NCI-H460 (cell line): ENCODE measurements around the gene DTNB. TPM values are rescaled to one million over a fixed set of nuclear protein-coding genes. Genes with fewer than 3 reads are reported as not detected.
"Not testable (repeated sequence)": the region's sequence is repeated elsewhere in the genome, so short reads cannot be mapped to it uniquely, and the experiment has no call there.

Experiments
- DNase-seq: peaks from one replicate; pipeline ENCODE4 v3.0.0-alpha.2; 2016; ENCODE audit warnings: low read depth; ENCODE audit errors: extremely low read depth
- total RNA-seq: library from RNA; depleted of rRNA; stranded (reverse); fragments of >200 nt; shearing (Covaris generic); gene quantifications from 2 replicates; pipeline ENCODE4 v1.2.3, GENCODE V29; 2014

Gene DTNB
- total RNA-seq, 1 experiment from 2014 or later: 10.7 TPM

DNA sequence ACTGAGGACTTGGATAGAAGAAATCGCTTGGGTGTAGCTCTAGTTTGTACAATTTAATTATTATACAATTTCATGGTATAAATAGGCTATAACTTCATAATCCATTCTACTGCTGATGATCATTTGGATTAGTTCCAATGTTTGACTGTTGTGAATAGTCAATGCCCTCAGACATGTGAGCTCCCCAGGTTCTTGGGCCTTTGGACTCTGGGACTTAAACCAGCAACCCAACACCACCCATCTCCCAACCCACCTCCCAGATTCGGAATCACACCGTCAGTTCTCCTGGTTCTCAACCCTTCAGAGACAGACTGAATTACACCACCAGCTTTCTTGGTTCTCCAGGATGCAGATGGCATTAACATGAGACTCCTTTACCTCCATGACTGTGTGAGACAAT is 247.1 kb downstream of the DTNB start:
- DNase-seq: no peak

DNA sequence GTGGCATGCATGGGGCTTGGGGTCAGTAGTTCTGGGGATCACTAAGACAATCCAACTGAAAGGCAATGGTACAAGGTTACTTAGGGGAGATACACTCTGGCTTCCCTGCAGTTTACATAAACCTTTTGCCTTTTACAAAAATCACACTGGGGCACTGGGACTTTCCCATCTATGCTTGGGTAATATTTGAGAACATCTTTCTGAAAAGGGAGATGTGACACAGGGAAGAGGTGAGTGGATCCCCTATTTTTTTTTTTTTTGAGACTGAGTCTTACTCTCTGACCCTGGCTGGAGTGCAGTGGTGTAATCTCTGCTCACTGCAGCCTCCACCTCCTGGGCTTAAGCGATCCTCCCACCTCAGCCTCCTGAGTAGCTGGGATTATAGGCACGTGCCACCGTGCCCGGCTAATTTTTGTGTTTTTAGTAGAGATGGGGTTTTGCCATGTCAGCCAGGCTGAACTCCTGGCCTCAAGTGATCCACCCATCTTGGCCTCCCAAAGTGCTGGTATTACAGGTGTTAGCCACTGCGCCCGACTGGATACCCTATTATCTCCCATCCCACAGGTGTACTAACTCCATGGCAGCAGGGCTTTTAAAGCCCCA is 248.8 kb downstream of the DTNB start:
- no peak for DNase-seq

DNA sequence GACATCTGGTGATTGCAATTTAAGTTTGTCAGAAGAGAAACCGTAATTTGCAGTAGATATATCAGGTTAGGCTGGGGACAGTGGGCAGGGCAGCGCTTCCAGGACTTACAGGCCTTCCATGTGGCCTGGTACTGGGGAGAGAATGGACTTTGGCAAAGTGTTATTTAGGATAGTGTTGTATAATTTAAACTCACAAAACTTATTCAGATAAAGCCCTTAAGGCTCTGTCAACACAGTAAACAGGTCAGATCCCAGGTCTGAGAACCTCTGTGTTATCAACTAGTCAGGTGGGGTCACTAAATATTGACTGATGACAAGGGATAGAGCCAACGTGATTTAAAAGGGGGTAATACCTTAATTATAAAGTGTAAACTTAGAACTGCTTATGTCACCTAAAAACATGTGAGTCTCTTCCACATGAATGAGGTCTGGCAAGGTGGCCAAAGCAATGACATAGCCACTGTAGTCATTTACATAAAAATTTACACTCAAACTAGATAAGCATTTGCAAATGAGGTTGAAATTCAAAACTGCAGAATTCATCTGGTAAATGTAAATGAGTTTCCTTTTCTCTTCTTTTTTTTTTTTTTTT is 251.5 kb downstream of the DTNB start:
- DNase-seq: no peak

DNA sequence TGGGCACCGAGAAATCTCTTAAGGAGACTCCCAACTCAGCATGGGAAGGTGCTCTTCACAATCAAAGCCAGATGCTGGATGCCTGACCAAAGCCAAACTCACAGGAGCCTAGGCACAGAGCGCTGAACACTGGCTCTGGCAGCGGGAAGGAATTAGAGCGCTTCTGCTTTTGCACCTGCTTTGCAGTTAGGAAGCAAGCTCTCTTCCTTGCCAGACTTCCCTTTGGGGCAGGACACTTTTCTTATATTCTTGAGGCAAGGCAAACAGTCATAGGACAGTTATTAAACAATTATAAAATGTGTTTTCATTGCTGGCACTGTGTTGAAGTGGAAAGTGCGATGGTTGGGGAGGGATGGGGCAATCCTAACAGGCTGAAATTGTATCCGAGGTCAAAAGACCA is 252.1 kb downstream of the DTNB start:
- no peak for DNase-seq

DNA sequence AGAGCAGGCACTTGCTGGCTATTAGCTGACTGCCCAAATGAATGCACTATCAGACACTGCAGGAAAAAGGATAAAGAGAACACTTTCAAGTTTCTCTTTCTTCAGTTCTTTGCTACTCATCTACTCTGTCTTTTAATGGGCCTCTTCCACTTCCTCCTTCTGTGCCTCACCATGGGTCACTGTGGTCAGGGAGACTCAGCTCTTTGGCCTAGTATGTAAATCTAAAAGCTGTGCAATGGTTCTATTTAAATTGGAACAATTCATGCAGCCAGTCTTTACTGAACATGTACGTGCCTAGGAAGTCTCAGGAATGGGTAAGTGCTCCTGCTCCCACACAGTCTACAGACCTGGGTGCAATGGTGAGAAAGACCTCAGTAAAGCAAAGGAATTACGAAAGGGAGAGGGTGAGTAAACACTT is 252.5 kb downstream of the DTNB start:
- no peak for DNase-seq

DNA sequence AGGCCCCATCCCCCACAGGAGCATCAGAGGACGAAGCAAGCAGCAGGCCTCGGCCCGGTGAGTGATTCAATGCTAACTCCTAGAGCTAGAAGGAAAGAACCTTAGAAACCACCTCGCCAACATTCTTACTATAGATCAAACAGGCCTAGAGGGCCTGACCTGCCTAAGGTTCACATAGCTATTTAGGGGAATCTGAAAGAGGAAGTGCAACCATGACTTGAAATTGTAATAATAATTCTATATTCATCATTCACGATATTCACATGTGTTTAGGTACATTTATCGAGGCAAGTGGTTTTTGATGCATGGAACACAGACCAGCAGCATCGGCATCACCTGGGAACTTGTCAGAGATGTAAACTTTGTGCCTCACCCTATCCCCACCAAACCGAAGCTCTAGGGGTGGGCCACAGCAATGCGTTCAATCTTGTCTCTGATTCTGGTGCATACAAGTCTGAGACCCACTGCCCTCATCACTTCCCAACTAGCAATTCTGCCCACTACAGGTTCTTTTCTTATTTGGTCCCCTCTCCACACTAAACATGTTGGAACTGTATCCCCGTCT is 253.6 kb downstream of the DTNB start:
- no peak for DNase-seq

DNA sequence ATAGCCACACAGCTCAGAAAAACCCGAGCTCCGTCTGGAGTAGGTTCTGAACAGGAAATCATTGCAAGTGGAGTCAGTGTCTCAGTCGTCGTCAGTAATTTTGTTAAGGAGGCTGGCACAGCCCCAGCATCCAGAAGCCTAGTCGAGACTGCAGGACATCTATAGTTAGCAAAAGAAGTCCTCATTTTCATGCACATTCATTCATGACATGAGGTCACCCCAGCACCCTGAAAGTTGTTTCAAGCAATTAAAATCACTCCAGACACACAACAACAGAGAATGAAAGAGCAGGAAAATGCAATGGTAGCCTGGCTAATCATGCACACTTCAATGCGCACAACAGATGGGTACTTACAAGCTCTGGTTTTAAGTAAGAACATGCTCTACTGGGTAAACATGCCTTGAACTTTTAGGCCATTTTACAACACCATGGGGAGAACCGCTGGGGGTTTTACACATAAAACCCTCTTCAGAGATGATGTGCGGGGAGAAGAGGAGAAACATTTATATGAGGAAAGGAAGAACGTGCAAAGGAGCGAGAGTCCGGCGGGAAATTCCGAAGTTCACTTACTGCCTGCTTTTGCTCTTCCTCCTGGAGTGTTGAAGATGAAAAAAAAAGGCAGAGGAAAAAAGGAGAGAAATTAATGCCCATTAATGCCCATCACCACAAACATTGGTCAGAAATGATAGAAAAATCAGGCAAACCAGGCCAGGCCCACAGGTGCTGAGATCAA is 254.3 kb downstream of the DTNB start:
- no peak for DNase-seq

DNA sequence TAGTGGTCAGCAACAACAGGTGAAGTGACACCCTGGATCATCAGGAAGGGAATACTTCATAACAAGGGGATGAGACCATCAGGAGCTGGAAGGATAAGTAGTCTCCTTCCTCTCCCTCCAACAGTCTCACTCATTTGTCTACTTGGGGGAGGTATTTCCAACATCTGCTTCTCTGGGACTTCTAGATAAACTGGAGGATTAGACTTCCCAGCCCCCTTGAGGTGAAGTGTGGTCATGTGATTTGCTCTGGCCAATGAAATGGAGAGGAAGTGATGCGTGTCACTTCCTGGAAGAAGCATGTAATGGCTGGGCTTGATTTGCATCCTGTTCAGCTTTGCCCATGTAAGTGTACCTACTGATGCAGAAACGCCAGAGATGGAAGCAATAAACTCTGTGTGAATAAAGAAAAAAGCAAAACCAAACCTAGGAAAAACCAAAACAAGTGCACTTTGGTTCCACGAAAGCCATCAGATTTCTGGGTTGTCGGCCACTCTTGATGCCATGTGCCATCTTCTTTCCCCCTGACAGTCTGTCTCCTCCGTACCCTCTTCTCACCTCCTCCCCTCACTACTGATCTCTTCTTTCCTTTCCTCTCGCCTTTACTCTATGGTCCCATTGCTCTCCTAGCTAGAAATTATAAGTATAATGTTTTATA is 255.5 kb downstream of the DTNB start:
- DNase-seq: no peak

DNA sequence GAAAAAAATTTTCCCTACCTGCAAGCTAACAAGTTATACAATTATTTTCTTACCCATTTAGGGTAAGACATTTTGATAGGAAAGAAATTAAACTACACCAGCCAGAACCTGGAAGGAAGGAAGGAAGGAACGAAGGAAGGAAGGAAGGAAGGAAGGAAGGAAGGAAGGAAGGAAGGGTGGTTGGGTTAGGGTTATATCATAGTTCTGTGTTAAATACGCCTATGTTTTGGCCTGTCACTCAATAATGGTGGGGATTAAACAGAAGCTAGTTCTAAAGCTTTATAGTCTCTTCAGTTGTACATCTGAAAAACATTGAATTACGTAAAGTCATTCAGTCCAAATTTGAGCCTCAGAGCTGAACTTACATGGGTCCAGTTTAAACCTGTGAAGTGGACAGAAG is 256.7 kb downstream of the DTNB start:
- DNase-seq: no peak

DNA sequence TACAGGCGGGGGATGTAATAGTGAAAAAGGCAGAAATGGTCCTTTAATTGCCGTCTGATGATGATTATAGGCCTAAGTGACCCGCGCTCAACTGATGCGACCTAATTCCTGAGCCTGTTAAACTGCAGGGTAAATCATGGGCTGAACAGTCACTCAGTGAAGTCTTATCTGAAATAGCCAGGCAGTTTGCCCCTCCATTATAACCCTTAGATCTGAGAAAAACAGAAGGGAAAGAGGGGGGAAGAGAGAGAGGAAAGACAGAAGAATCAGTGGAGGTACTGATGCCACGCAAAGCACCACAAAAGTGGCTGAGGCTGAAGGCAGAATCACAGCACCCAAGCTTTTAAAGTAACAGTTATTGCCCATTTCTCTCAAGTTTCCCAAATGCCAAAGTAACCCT is 258.6 kb downstream of the DTNB start:
- no peak for DNase-seq

DNA sequence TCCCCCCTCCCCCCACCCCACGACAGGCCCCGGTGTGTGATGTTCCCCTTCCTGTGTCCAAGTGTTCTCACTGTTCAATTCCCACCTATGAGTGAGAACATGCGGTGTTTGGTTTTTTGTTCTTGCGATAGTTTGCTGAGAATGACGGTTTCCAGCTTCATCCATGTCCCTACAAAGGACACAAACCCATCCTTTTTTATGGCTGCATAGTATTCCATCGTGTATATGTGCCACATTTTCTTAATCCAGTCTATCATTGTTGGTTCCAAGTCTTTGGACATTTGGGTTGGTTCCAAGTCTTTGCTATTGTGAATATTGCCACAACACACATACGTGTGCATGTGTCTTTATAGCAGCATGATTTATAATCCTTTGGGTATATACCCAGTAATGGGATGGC is 260.0 kb downstream of the DTNB start:
- DNase-seq: not testable (repeated sequence)

DNA sequence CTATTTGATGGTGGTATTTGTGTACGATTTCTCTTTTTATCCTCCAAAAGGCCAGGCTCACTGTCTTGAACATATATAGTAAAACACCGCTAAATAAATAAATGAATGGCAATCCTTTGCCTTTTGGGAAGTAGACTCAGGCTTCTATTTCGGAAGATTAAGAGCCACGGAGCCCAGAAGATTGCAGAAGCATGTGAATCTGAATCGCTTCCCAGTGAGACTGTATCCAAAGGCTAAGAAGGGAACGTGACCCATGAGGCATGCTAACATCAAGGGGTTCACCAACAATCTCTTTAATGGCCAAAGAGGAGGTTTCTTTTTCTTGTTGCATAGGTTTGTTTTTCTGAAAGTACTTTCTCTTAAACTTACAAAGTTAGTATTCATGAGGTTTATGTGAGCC is 261.6 kb downstream of the DTNB start:
- no peak for DNase-seq

DNA sequence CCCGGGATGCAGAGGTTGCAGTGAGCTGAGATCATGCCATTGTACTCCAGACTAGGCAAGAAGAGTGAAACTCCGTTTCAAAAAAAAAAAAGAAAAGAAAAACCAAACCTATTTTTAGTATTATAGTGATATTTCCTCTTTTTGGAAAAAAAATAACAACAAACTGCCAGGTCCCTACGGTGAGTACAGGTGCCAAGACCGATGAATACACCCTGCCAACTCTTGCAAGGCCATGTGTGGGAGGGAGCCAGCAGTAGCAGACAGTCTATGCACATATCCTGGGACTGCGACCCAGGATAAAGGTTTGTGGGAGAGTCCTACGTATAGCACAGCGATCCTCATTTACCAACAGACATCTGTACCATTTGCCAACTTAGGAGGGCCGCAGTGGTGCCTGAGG is 262.1 kb downstream of the DTNB start:
- DNase-seq: no peak

DNA sequence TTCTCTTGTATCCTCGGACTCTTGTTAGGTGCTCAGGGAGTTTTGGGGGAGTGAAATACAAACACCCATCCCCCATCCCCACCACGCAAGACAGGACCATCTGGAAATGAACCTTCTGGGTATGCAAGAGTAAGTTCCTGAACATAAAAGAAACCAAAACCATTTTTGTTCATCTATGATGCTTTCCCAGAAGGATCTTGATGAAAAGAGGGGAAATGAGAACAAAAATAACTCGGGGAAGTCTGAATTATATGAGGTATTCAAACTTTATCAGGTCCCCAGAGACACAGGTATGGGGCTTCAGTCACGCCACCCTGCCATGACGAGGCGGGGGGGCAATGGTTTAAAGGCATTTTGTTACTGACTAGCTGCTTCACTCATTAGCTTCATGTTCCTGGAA is 263.0 kb downstream of the DTNB start:
- no peak for DNase-seq

DNA sequence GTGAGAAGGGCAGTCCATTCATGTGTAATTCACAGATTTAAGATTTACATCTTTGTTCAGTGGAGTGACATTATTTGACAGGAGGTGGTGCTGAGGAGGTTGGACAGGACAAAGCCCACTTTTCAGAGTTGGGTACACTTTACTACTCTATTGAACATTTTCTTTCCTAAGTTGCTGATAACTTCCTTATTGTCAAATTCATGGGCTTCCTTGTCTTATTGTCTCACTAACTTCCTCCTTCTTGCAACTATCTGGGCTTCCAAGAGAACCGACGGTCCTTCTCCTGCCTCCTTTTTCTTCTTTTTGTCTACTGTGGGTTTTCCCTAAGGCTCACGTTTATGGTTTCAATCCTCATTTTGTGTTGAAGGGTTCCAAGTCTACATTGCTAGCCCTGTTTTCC is 263.9 kb downstream of the DTNB start:
- no peak for DNase-seq

DNA sequence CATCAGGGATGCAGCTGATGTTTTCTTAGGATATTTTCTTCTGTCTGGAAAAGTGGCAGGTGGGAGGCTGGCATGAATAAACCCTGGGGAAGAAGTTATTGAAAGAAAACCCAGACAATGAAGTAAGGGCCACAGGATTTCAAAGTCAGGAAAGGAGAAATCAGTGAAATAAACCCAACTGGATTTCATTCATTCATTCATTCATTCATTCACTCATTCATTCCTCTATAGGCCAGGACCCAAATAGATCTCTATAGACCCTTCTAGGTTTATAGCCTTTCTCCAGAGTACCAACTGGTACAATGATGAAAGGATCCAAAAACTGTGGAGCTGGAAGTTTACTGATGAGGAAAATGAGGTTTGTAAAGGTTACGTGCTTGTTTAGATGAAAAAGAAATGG is 264.3 kb downstream of the DTNB start:
- no peak for DNase-seq

DNA sequence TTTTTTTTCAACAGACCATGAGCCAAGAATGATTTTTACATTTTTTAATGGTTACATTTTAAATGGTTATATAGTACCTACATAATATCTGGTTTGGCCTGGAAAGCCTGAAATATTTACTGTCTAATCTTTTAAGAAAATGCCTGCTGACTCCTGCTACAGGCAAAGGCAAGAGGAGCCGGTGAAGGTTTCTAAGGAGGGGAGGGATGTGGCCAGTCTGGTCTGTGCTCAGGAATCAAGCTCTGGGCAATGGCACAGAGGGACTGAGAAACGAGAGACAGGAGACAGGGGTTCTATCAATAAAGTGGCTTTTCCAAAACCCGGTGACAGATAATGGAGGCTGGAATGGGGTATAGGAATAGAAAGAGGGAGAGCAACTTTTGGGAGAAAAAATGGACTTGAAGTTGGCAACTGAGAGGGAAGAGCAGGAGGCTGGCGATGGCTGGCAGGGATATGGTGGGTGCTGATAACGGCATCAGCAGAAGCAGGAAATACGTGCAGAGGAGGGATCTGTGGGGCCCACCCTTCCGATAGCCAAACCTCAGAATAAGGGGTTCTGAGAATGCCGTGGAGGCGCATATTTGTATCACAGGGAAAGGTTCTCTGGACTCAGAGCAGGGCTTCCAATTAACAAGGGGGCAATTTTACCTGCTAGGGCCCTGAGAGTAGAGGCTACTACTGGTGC is 267.6 kb downstream of the DTNB start:
- no peak for DNase-seq

DNA sequence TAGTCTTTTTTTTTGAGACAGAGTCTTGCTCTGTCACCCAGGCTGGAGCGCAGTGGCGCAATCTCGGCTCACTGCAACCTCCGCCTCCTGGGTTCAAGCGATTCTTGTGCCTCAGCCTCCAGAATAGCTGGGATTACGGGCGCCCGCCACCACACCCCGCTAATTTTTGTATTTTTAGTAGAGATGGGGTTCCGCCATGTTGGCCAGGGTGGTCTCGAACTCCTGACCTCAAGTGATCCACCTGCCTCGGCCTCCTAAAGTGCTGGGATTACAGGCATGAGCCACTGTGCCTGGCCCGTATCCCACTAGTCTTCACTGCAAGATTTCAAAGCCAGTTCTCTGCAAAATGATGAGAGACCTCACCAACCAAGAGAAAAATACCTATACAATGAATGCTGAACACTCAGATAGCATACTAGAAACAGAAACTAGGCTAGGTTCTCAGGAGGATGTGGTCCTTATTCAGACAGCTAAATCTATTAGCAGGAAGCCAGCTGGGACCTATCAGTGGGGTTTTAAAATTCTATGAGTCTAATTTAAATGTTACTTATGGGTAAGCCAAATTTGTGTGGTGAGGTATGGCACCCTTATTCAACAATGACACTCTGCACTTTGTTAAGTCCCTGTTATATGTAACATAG is 270.1 kb downstream of the DTNB start:
- DNase-seq: not testable (repeated sequence)

DNA sequence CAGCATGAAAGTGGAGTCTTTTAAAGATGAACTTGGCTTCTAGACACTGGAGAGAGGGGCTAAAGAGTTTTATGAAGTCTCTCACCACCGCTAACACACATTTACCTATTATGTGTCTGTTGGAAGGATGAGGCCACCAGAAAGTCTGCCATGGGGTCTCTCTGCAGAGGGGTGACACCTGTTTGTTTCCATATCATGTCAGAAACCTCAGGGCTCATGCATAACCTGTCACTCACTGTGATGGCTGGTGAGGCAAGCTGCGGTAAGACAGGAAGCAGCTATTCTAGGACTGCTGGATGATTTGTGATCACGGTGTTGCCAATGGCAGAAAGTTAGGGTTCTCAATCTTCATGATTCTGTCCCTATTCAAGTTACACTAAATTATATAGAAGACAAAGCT is 270.9 kb downstream of the DTNB start:
- no peak for DNase-seq

DNA sequence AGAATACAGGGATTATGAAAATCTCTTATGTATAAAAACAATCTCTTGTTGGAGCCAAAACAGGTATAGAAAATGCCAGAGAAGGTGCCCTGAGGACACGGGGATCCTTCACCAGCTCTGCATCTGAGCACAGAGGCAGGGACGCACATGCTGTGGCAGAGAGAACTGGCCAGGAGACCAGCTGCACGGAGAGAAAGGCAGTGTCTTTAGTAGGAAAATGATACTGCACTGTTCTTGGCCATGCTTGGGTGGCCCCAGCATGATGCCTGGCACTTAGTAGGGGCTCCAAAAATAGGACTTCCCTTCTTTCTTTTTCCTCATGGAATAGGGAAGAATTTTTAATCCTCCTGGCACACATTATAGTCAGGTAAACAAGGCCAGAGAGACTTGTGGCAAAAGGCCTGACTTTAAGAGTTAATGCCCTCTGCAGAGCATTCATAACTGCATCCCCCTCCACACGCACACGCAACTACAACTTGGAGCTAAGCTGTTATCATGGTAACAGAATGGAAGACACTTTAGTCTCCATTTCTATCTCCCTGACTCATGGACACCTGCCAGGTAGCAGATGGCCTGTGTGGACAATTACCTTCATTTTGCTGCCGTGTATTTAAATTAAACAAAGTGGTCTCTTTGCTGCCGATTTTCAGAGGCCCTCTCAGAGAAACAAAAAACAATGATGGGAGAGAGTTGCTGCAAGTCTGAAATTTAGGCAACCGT is 271.9 kb downstream of the DTNB start:
- no peak for DNase-seq
